Activated B cell treated with CpG ODN at 0.5 μM for 24 hours (primary cell): Measurements from ENCODE around the gene DYNC1I1. TPM values are rescaled to one million over a fixed set of nuclear protein-coding genes. Genes with fewer than 3 reads are reported as not detected.

Source experiments
- ATAC-seq: fragments of 200-7000 bp; cut with Tn5 transposase; one replicate; pipeline ENCODE4 v1.10.0; 2021; ENCODE audit warnings: low read depth, mild to moderate bottlenecking, moderate library complexity
- CTCF ChIA-PET: fragments of 350-600 bp; sonication (Branson Sonifier 250); formaldehyde crosslinking; loops from one replicate; lab custom pipeline; 2021; ENCODE audit warnings: antibody characterized with exemption; lab: Charles Lee
- POLR2A ChIA-PET: fragments of 350-600 bp; sonication (Branson Sonifier 250); formaldehyde crosslinking; loops from one replicate; lab custom pipeline; 2021; ENCODE audit warnings: antibody characterized with exemption; lab: Charles Lee
- DNase-seq: peaks from one replicate; pipeline ENCODE4 v3.0.0; 2022
- H3K27ac Mint-ChIP-seq: one replicate; pipeline ENCODE4 v1.8.0; 2020; ENCODE audit warnings: mixed read lengths
- H3K27me3 Mint-ChIP-seq: one replicate; pipeline ENCODE4 v1.8.0; 2021; ENCODE audit warnings: mixed read lengths
- H3K36me3 Mint-ChIP-seq: one replicate; pipeline ENCODE4 v1.8.0; 2021; ENCODE audit warnings: low read depth, mixed read lengths
- H3K4me1 Mint-ChIP-seq: one replicate; pipeline ENCODE4 v1.8.0; 2021; ENCODE audit warnings: mixed read lengths
- H3K4me3 Mint-ChIP-seq: one replicate; pipeline ENCODE4 v1.8.0; 2020; ENCODE audit warnings: mild to moderate bottlenecking, mixed read lengths
- H3K9me3 Mint-ChIP-seq: one replicate; pipeline ENCODE4 v1.8.0; 2020; ENCODE audit warnings: mixed read lengths
- intact Hi-C: fragments of 100-400 bp; cut with micrococcal nuclease; formaldehyde crosslinking; loops from one replicate; pipeline ENCODE4 v1.15.1; 2024
- total RNA-seq: library from RNA; stranded (reverse); gene quantifications from 2 replicates; pipeline ENCODE4 v1.2.3, GENCODE V29; 2022
- TF ChIP-seq, protein P1 (sequence below): fragments of 200-600 bp; IDR thresholded peaks from one replicate; pipeline ENCODE4 v1.8.0; 2022; ENCODE audit warnings: antibody characterized with exemption, mild to moderate bottlenecking

Gene DYNC1I1
- total RNA-seq, 1 donor from 2014 or later: not detected

DNA sequence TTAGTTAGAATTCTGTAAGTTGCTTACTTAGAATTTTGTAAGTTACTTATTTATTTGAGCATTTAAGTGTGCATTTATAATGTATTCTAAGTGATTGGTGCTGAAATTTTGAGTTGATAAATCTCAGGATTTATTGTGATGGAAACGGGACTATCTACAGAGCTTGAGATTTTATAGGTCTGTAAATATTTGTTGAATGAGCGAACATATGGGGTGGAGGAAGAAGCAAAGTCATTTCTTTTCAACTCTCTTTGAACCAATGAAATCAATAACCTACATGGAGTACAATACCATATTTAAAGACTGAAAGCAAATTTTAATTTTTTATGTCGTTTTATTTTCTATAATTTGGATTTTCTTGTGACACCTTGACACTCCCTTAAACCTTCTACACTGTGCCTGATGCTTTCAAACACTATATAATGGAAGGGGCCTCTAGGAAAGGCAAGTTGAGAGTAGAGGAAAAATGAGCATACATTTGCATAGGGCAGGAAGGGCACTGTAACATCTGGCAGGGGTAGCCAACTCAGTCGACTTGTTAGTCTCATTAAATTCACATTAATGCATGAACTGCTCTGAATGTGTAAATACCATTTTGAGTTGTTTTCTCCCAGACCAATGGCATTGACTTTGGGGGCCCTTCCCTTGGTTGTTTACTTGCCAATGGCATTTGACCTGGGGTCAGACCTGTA lies 204.2 kb downstream of the DYNC1I1 start:
- TF ChIP-seq, protein P1, sequence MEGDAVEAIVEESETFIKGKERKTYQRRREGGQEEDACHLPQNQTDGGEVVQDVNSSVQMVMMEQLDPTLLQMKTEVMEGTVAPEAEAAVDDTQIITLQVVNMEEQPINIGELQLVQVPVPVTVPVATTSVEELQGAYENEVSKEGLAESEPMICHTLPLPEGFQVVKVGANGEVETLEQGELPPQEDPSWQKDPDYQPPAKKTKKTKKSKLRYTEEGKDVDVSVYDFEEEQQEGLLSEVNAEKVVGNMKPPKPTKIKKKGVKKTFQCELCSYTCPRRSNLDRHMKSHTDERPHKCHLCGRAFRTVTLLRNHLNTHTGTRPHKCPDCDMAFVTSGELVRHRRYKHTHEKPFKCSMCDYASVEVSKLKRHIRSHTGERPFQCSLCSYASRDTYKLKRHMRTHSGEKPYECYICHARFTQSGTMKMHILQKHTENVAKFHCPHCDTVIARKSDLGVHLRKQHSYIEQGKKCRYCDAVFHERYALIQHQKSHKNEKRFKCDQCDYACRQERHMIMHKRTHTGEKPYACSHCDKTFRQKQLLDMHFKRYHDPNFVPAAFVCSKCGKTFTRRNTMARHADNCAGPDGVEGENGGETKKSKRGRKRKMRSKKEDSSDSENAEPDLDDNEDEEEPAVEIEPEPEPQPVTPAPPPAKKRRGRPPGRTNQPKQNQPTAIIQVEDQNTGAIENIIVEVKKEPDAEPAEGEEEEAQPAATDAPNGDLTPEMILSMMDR: no peak
- intact Hi-C loops: no loop called here
- Mint-ChIP-seq H3K36me3 (no peaks in the 10 kb centered on the region), H3K9me3 (no peaks in the 10 kb centered on the region), H3K27me3 (peaks cover 2% of the 10 kb centered on the region), H3K4me3 (no peak overlapping the region), H3K27ac (no peak overlapping the region), H3K4me1 (no peaks in the 10 kb centered on the region)
- ChIA-PET POLR2A (no interaction called here), CTCF (no interaction called here)
- DNase-seq (no peak), ATAC-seq (no peak)

DNA sequence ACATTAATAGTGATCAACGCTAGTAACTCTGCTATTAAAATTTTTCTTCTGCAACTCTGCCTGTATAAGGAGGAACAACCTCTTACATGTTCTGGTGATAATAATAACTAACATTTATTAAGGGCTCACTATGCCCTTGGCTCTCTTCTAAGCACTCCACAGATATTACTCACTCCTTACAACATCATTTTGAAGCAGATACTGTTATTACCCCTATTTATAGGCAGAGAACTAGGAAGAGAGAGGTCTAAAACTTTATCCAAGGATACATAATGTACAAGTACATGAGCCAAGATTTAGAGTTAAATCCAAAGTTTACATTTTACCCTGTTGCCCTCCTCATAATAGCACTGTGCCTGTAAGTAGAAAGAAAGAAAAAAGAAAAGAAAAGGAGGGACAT lies 205.6 kb downstream of the DYNC1I1 start:
- no peak overlapping the region for H3K27ac Mint-ChIP-seq
- no peaks in the 10 kb centered on the region for H3K27me3 Mint-ChIP-seq
- no peak for ATAC-seq
- no peak overlapping the region for H3K4me3 Mint-ChIP-seq
- POLR2A ChIA-PET: no interaction called here
- H3K9me3 Mint-ChIP-seq: no peaks in the 10 kb centered on the region
- TF ChIP-seq, protein P1: no peak
- H3K4me1 Mint-ChIP-seq: no peaks in the 10 kb centered on the region
- DNase-seq: no peak
- intact Hi-C loops: no loop called here
- no peaks in the 10 kb centered on the region for H3K36me3 Mint-ChIP-seq
- CTCF ChIA-PET: no interaction called here

DNA sequence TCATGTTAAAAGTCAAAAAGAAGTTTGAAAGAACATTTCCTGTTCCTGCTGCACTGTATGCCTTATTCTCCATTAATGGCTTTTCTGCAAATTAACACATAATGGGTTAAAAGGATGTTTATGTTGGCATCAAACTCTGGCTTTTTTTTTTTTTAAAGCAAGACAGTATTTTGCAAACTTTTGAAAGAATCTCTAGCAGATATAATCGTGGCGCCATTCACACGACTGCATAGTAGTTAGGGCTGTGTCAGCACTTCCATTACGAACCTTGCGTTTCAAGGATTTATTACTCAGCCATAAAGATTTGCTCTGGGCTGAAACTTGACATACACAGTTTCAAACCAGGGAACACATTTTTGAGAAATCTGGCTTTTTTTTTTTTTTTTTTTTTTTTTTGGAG lies 207.8 kb downstream of the DYNC1I1 start:
- no peak for DNase-seq
- Mint-ChIP-seq H3K4me1 (no peaks in the 10 kb centered on the region), H3K27me3 (peaks cover 2% of the 10 kb centered on the region), H3K9me3 (no peaks in the 10 kb centered on the region), H3K27ac (no peak overlapping the region), H3K36me3 (no peaks in the 10 kb centered on the region), H3K4me3 (no peak overlapping the region)
- no peak for ATAC-seq
- intact Hi-C loops: no loop called here
- CTCF ChIA-PET: no interaction called here
- TF ChIP-seq, protein P1: no peak
- POLR2A ChIA-PET: no interaction called here

DNA sequence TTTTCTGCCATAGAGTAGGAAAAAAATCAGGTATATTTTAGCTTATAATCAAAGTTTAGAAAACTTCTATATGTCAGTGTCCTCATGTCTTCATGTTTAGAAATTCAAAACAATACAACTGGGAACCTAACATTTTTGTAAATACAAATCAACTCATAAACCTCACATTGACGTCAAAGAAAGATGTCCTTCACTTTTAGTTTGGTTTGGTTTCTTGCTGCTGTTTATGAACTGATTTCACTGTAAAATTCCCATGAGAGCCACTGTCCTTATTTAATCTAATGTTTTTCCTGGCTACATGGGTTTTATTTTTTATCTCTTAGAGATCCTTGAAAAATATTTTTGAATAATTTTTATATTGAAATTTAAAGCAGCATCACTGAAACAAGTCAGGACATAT lies 208.4 kb downstream of the DYNC1I1 start:
- Mint-ChIP-seq H3K27me3 (peaks cover 2% of the 10 kb centered on the region), H3K36me3 (no peaks in the 10 kb centered on the region), H3K27ac (no peak overlapping the region), H3K9me3 (no peaks in the 10 kb centered on the region), H3K4me3 (no peak overlapping the region), H3K4me1 (no peaks in the 10 kb centered on the region)
- CTCF ChIA-PET: no interaction called here
- no peak for ATAC-seq
- no peak for DNase-seq
- POLR2A ChIA-PET: no interaction called here
- TF ChIP-seq, protein P1: no peak
- intact Hi-C loops: no loop called here

DNA sequence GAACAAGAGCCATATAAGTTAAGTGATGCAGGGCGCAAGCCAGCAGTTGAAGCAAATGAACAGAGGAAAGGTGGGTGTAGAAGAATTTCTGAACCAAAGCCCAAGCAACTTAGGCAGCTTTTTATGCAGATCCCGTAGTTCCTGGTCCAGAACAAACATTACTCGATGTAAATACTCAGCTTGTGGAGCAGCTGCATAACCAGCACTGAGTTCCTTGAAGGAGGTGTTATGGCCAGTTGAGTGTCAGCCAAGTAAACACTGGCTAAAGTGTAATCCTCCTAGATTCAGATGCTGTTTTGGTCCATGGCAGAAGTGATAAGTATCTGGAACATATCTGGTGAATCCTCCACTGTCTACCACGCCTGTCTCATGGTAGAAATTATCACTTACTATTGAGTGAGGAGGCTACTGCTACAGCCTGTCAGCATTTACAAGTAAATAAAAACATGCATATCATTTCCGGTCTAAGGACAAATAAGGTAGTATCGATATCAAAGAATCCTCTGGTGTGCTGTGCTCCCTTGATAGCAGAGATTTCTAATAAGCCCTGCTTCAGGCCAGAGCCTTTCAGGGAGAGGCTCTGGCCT lies 213.9 kb downstream of the DYNC1I1 start:
- Mint-ChIP-seq H3K4me3 (no peak overlapping the region), H3K36me3 (no peaks in the 10 kb centered on the region), H3K9me3 (no peaks in the 10 kb centered on the region), H3K27me3 (peaks cover 4% of the 10 kb centered on the region), H3K4me1 (no peaks in the 10 kb centered on the region), H3K27ac (no peak overlapping the region)
- intact Hi-C loops: no loop called here
- CTCF ChIA-PET: no interaction called here
- TF ChIP-seq, protein P1: no peak
- ATAC-seq (no peak), DNase-seq (no peak)
- POLR2A ChIA-PET: no interaction called here
